Fibroblast of upper back skin (primary cell): ENCODE data around the gene PXDN.
A peak's percentile ranks its signal among the peaks of the same experiment; 100 is the strongest.

Experiments used
- DNase-seq: peaks from one replicate; pipeline ENCODE4 v3.0.0-alpha.2; 2013

Gene PXDN

GRCh38 chr2:1593371-1594122 lies 150.8 kb downstream of the PXDN start:
- peak; percentile 88 for DNase-seq

GRCh38 chr2:1591978-1592907 lies 152.1 kb downstream of the PXDN start:
- DNase-seq, result peak; percentile 75

- DNase-seq, result no peak
Observed at GRCh38 chr2:1591461-1591770, 152.9 kb downstream of the PXDN start.

GRCh38 chr2:1590596-1591460 lies 153.5 kb downstream of the PXDN start:
- DNase-seq, result no peak

- DNase-seq, result peak; percentile 67
Observed at GRCh38 chr2:1588978-1589621, 155.2 kb downstream of the PXDN start.

GRCh38 chr2:1588051-1588977 lies 156.0 kb downstream of the PXDN start:
- DNase-seq, result no peak

- no peak for DNase-seq
Observed at GRCh38 chr2:1586923-1587840, 157.1 kb downstream of the PXDN start.

GRCh38 chr2:1586251-1586922 lies 157.9 kb downstream of the PXDN start:
- DNase-seq, result no peak

GRCh38 chr2:1585635-1586034 lies 158.7 kb downstream of the PXDN start:
- DNase-seq, result no peak

- DNase-seq, result no peak
Observed at GRCh38 chr2:1584691-1585485, 159.4 kb downstream of the PXDN start.

GRCh38 chr2:1584051-1584531 lies 160.2 kb downstream of the PXDN start:
- no peak for DNase-seq

GRCh38 chr2:1582891-1583341 lies 161.4 kb downstream of the PXDN start:
- DNase-seq, result no peak

GRCh38 chr2:1581965-1582625 lies 162.2 kb downstream of the PXDN start:
- DNase-seq, result peak; percentile 53
